Measurements from ENCODE around the gene ZBTB8B. TPM values are rescaled to one million over a fixed set of nuclear protein-coding genes. Genes with fewer than 3 reads are reported as not detected.

Gene ZBTB8B
- total RNA-seq (under 1 TPM in 2 of 5 donors, not detected in 3; under 0.01 to 0.37 TPM), polyA plus RNA-seq (under 1 TPM in 1 of 3 donors, not detected in 2; 0.15 TPM)
- long read RNA-seq, donor 1 = 0 reads
- long read RNA-seq, donor 2 = 0 reads
- long read RNA-seq, donor 3 = 0 reads
- long read RNA-seq, donor 4 = 0 reads
- long read RNA-seq, donor 5, full-length matches to known transcripts = 1 of 1 reads
- long read RNA-seq, donor 5, partial matches to known transcripts = 0 of 1 reads
- long read RNA-seq, donor 5, other reads (novel, unspliced or antisense) = 0 of 1 reads
- long read RNA-seq, donor 6 = 0 reads
- long read RNA-seq, donor 7 = 0 reads
- long read RNA-seq, donor 8 = 0 reads
- long read RNA-seq, donor 9 = 0 reads
- long read RNA-seq, donor 10 = 0 reads

- no peaks in the 10 kb centered on the region for H3K36me3 ChIP-seq
- H3K9me3 ChIP-seq = peaks cover 0 to 2% (median under 1%) of the 10 kb centered on the region in 4 donors
- TF ChIP-seq EP300 (IDR thresholded peaks at IDR 0.05) = no peak
- no peak for TF ChIP-seq POLR2AphosphoS5 (IDR thresholded peaks at IDR 0.05)
- no peak for TF ChIP-seq POLR2A (IDR thresholded peaks at IDR 0.05)
- TF ChIP-seq, protein P1, sequence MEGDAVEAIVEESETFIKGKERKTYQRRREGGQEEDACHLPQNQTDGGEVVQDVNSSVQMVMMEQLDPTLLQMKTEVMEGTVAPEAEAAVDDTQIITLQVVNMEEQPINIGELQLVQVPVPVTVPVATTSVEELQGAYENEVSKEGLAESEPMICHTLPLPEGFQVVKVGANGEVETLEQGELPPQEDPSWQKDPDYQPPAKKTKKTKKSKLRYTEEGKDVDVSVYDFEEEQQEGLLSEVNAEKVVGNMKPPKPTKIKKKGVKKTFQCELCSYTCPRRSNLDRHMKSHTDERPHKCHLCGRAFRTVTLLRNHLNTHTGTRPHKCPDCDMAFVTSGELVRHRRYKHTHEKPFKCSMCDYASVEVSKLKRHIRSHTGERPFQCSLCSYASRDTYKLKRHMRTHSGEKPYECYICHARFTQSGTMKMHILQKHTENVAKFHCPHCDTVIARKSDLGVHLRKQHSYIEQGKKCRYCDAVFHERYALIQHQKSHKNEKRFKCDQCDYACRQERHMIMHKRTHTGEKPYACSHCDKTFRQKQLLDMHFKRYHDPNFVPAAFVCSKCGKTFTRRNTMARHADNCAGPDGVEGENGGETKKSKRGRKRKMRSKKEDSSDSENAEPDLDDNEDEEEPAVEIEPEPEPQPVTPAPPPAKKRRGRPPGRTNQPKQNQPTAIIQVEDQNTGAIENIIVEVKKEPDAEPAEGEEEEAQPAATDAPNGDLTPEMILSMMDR (IDR thresholded peaks at IDR 0.05) = no peak
- peaks cover 0 to 70% (median 40%) of the 10 kb centered on the region in 3 donors for H3K27me3 ChIP-seq
- peaks cover 15 to 19% (median 17%) of the 10 kb centered on the region in 4 donors for H3K4me1 ChIP-seq
- intact Hi-C loops (cut with DNase I; ENCODE audit: low total_unique reads) = no loop called here
- H3K4me3 ChIP-seq = peak within 1 kb of the TSS; percentile 38 to 53 (median 49)
- DNase-seq = peak; percentile 71 to 96
- WGBS, 5 donors = 0 to 3% (median 1%) methylated on average over 29 to 66 of the region's 66 CpGs
- H3K27ac ChIP-seq = no peak within 1 kb of the TSS
These were observed at the start of gene ZBTB8B for GRCh38 chr1:32464716-32465577. Gene ZBTB8B, plus strand, starts transcription at chr1:32465072. Its CDS starts 5,553 bp downstream, at chr1:32470625.

GRCh38 chr1:32421775-32422174, 43.1 kb upstream of the ZBTB8B start:
- H3K4me3 ChIP-seq = no peak overlapping the region
- H3K4me1 ChIP-seq = peaks cover 5 to 7% (median 6%) of the 10 kb centered on the region in 4 donors
- H3K36me3 ChIP-seq = no peaks in the 10 kb centered on the region
- H3K27ac ChIP-seq = no peak overlapping the region
- H3K9me3 ChIP-seq = peaks cover 0 to 13% (median 0%) of the 10 kb centered on the region in 4 donors
- intact Hi-C loops (cut with DNase I; ENCODE audit: low total_unique reads) = no loop called here
- WGBS, 5 donors = 90 to 100% (median 92%) methylated on average over 1 of the region's 1 CpG
- H3K27me3 ChIP-seq = peaks cover 0 to 25% (median 12%) of the 10 kb centered on the region in 3 donors
- TF ChIP-seq POLR2A (IDR thresholded peaks at IDR 0.05) (no peak), POLR2AphosphoS5 (IDR thresholded peaks at IDR 0.05) (no peak), EP300 (IDR thresholded peaks at IDR 0.05) (no peak)
- TF ChIP-seq, protein P1 (IDR thresholded peaks at IDR 0.05) = no peak
- DNase-seq = no peak

DNA sequence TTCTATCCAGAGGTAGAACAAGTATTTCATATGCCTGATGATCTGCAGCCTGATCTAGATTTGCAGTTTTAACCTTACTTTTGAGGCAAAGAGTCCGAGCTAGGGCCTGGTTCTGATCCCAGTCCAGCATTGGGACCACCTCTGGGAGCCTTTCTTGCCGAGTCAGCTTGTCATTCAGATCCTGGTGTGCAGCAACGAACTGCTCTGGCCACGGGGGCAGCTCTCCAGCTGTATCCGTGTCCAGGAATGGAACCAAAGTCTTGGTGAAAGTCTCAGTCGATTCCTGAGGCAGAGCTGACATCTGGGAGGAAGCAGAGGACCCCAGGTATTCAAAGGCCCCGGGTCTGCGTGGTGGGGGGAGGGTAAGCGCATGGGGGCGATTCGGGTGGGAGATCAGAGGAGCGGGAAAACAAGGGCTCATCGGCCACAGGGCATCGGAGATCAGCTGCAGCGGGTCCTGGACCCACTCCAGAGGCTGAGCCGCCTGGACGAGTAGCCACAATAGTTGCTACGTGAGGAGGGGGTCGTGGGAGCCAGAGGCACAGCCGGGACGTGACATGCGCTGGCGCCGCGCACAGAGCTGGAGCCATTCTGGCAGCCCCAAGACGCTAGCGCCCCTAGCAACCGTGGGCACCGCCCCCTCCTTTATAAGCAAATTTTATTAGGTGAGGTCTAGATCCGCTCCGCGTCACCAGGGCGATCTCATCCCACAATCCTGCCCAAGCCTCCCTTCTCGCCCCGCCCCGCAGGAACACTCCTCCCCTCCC, 38.2 kb upstream of the ZBTB8B start:
- DNase-seq = peak in 1 of 2 donors; percentile 81
- H3K27me3 ChIP-seq = peaks cover 0 to 43% (median 17%) of the 10 kb centered on the region in 3 donors
- WGBS, 5 donors = 5 to 20% (median 7%) methylated on average over 23 to 36 of the region's 36 CpGs
- peaks cover 7 to 14% (median 11%) of the 10 kb centered on the region in 4 donors for H3K4me1 ChIP-seq
- TF ChIP-seq, protein P1 (IDR thresholded peaks at IDR 0.05) = no peak
- TF ChIP-seq EP300 (IDR thresholded peaks at IDR 0.05) (no peak), POLR2AphosphoS5 (IDR thresholded peaks at IDR 0.05) (no peak), POLR2A (IDR thresholded peaks at IDR 0.05) (no peak)
- intact Hi-C loops (cut with DNase I; ENCODE audit: low total_unique reads) = no loop called here
- no peaks in the 10 kb centered on the region for H3K36me3 ChIP-seq
- H3K4me3 ChIP-seq = peak overlapping the region; percentile 27 to 41 (median 32)
- H3K27ac ChIP-seq = no peak overlapping the region
- H3K9me3 ChIP-seq = no peaks in the 10 kb centered on the region
